WTC11 (cell line): Measurements from ENCODE around the gene VEPH1.

ENCODE experiments used
- ARID4B ChIP-seq: sonication (generic); formaldehyde crosslinking; IDR thresholded peaks from 2 replicates; pipeline ENCODE4 v1.8.0; 2023; ENCODE audit warnings: missing genetic modification reagents, mild to moderate bottlenecking, borderline replicate concordance
- CTCF ChIP-seq: fragments of 200-600 bp; IDR thresholded peaks from 2 replicates; pipeline ENCODE4 v1.8.0; 2022; ENCODE audit warnings: antibody characterized with exemption
- FOXJ3 ChIP-seq: sonication (generic); formaldehyde crosslinking; IDR thresholded peaks from 2 replicates; pipeline ENCODE4 v1.9.0; 2021; ENCODE audit warnings: missing genetic modification reagents, mild to moderate bottlenecking, borderline replicate concordance
- FOXK1 ChIP-seq: sonication (generic); formaldehyde crosslinking; IDR thresholded peaks from 2 replicates; pipeline ENCODE4 v1.8.0; 2022; ENCODE audit warnings: mild to moderate bottlenecking, moderate library complexity, missing genetic modification reagents
- HMGXB4 ChIP-seq: sonication (generic); formaldehyde crosslinking; IDR thresholded peaks from 2 replicates; pipeline ENCODE4 v1.8.1; 2023; ENCODE audit warnings: mild to moderate bottlenecking, moderate library complexity, missing genetic modification reagents
- IRF2 ChIP-seq: sonication (generic); formaldehyde crosslinking; IDR thresholded peaks from 2 replicates; pipeline ENCODE4 v1.8.0; 2022; ENCODE audit warnings: low read depth, missing genetic modification reagents, borderline replicate concordance
- JUN ChIP-seq: sonication (generic); formaldehyde crosslinking; IDR thresholded peaks from 2 replicates; pipeline ENCODE4 v1.8.0; 2023; ENCODE audit warnings: mild to moderate bottlenecking, missing genetic modification reagents
- KAT7 ChIP-seq: sonication (generic); formaldehyde crosslinking; IDR thresholded peaks from 2 replicates; pipeline ENCODE4 v1.8.1; 2023; ENCODE audit warnings: missing genetic modification reagents, mild to moderate bottlenecking, borderline replicate concordance
- RELA ChIP-seq: sonication (generic); formaldehyde crosslinking; IDR thresholded peaks from 2 replicates; pipeline ENCODE4 v1.8.1; 2022; ENCODE audit warnings: missing genetic modification reagents, mild to moderate bottlenecking, borderline replicate concordance
- ZNF416 ChIP-seq: fragments of 250-450 bp; sonication (Bioruptor Pico); IDR thresholded peaks from 2 replicates; pipeline ENCODE4 v1.9.0; 2021; ENCODE audit warnings: mild to moderate bottlenecking, inconsistent platforms

- no peak for TF ChIP-seq FOXK1 (CRISPR knock-in tag)
- no peak for TF ChIP-seq HMGXB4
- no peak for TF ChIP-seq KAT7 (CRISPR knock-in tag)
- TF ChIP-seq JUN (CRISPR knock-in tag): no peak
- TF ChIP-seq ARID4B (CRISPR knock-in tag): no peak
- TF ChIP-seq CTCF: no peak
- TF ChIP-seq RELA: no peak
- no peak for TF ChIP-seq IRF2
- TF ChIP-seq FOXJ3: no peak
- no peak for TF ChIP-seq ZNF416 (CRISPR knock-in tag)
Observed at GRCh38 chr3:157459706-157460105, 43.5 kb downstream of the VEPH1 start.
